PC-9 (cell line): Measurements from ENCODE around the gene CYP4F11.

ENCODE experiments used
- EZH2 ChIP-seq: fragments of 200-600 bp; sonication (generic); IDR thresholded peaks from 2 replicates; pipeline ENCODE4 v1.8.0; 2017; ENCODE audit warnings: antibody characterized with exemption, low read depth
- TF ChIP-seq, protein P1 (sequence below): fragments of 200-600 bp; sonication (generic); conservative IDR thresholded peaks from 2 replicates; pipeline ENCODE4 v1.6.1; 2017; ENCODE audit warnings: mixed run types, antibody characterized with exemption, mild to moderate bottlenecking, moderate library complexity

DNA sequence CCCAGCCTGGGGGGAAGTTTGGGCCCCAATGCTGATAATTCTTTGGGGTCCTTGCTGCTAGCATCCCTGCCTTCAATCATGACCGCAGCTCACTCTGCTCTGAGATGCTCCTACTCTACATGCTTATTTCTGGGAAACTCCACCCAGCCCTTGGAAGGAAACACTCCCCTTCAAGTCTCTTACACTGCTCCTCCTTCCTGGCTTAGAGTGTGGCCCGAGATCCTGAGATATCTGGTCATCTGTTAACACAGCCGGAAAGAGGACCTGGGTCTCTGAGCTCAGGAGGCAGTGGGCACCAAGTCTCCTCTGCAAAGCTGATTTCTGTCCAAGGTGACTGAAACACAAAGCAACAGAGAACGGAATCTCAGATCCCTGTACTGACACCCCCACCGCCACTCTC, 69.5 kb downstream of the CYP4F11 start:
- TF ChIP-seq, protein P1, sequence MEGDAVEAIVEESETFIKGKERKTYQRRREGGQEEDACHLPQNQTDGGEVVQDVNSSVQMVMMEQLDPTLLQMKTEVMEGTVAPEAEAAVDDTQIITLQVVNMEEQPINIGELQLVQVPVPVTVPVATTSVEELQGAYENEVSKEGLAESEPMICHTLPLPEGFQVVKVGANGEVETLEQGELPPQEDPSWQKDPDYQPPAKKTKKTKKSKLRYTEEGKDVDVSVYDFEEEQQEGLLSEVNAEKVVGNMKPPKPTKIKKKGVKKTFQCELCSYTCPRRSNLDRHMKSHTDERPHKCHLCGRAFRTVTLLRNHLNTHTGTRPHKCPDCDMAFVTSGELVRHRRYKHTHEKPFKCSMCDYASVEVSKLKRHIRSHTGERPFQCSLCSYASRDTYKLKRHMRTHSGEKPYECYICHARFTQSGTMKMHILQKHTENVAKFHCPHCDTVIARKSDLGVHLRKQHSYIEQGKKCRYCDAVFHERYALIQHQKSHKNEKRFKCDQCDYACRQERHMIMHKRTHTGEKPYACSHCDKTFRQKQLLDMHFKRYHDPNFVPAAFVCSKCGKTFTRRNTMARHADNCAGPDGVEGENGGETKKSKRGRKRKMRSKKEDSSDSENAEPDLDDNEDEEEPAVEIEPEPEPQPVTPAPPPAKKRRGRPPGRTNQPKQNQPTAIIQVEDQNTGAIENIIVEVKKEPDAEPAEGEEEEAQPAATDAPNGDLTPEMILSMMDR, result no peak
- no peak for TF ChIP-seq EZH2
